ENCODE measurements around the gene ASCL2.
A peak's percentile ranks its signal among the peaks of the same experiment; 100 is the strongest.
"Not testable (repeated sequence)": the region's sequence is repeated elsewhere in the genome, so short reads cannot be mapped to it uniquely, and the experiment has no call there.

Gene ASCL2

GRCh38 chr11:2296913-2297622, 26.7 kb upstream of the ASCL2 start:
- DNase-seq = no peak

GRCh38 chr11:2295971-2296912, 25.9 kb upstream of the ASCL2 start:
- DNase-seq = no peak

- no peak for DNase-seq
Measured at GRCh38 chr11:2294926-2295290, 24.5 kb upstream of the ASCL2 start.

- DNase-seq = no peak
Measured at GRCh38 chr11:2293984-2294925, 23.9 kb upstream of the ASCL2 start.

- no peak for DNase-seq
Measured at GRCh38 chr11:2293531-2293971, 23.2 kb upstream of the ASCL2 start.

- peak; percentile 86 for DNase-seq
Measured at GRCh38 chr11:2290351-2290841, 20.0 kb upstream of the ASCL2 start.

GRCh38 chr11:2289859-2290258, 19.5 kb upstream of the ASCL2 start:
- DNase-seq = no peak

GRCh38 chr11:2289350-2289749, 19.0 kb upstream of the ASCL2 start:
- DNase-seq = no peak

- DNase-seq = no peak
Measured at GRCh38 chr11:2287091-2287490, 16.7 kb upstream of the ASCL2 start.

- not testable (repeated sequence) for DNase-seq
Measured at GRCh38 chr11:2286350-2286749, 16.0 kb upstream of the ASCL2 start.

- no peak for DNase-seq
Measured at GRCh38 chr11:2280208-2280607, 9.8 kb upstream of the ASCL2 start.

- no peak for DNase-seq
Measured at GRCh38 chr11:2277933-2278523, 7.6 kb upstream of the ASCL2 start.

- no peak for DNase-seq
Measured at GRCh38 chr11:2277008-2277346, 6.6 kb upstream of the ASCL2 start.

- DNase-seq = no peak
Measured at GRCh38 chr11:2276280-2277007, 6.1 kb upstream of the ASCL2 start.

- no peak for DNase-seq
Measured at GRCh38 chr11:2275334-2276279, 5.2 kb upstream of the ASCL2 start.

- no peak for DNase-seq
Measured at GRCh38 chr11:2273771-2274170, 3.4 kb upstream of the ASCL2 start.

GRCh38 chr11:2273311-2273710, 2.9 kb upstream of the ASCL2 start:
- no peak for DNase-seq

GRCh38 chr11:2272946-2273280, 2.5 kb upstream of the ASCL2 start:
- DNase-seq = no peak

GRCh38 chr11:2272228-2272945, 2.0 kb upstream of the ASCL2 start:
- DNase-seq = no peak

Measured in NCI-H345 (cell line).